ENCODE data around the gene ATP2C2.

GRCh38 chr16:84366208-84366607 lies 2.1 kb upstream of the ATP2C2 start:
- TF ChIP-seq, protein P1, sequence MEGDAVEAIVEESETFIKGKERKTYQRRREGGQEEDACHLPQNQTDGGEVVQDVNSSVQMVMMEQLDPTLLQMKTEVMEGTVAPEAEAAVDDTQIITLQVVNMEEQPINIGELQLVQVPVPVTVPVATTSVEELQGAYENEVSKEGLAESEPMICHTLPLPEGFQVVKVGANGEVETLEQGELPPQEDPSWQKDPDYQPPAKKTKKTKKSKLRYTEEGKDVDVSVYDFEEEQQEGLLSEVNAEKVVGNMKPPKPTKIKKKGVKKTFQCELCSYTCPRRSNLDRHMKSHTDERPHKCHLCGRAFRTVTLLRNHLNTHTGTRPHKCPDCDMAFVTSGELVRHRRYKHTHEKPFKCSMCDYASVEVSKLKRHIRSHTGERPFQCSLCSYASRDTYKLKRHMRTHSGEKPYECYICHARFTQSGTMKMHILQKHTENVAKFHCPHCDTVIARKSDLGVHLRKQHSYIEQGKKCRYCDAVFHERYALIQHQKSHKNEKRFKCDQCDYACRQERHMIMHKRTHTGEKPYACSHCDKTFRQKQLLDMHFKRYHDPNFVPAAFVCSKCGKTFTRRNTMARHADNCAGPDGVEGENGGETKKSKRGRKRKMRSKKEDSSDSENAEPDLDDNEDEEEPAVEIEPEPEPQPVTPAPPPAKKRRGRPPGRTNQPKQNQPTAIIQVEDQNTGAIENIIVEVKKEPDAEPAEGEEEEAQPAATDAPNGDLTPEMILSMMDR (IDR thresholded peaks at IDR 0.05; ENCODE audit: insufficient read depth, low read length), result no peak
- TF ChIP-seq POLR2AphosphoS5 (IDR thresholded peaks at IDR 0.05; ENCODE audit: low read depth), result no peak

Measured in HL-60 (cell line).